Right cardiac atrium (tissue), 5 donors: ENCODE results near the gene RNU1-1. TPM values are rescaled to one million over a fixed set of nuclear protein-coding genes. Genes with fewer than 3 reads are reported as not detected.
"Not testable (repeated sequence)": the region's sequence is repeated elsewhere in the genome, so short reads cannot be mapped to it uniquely, and the experiment has no call there.

Source experiments
- ATAC-seq, 2 donors: fragments of 200-7000 bp; cut with Tn5 transposase; one replicate each; pipeline versions ENCODE4 v1.8.0 to v1.9.1; 2020; ENCODE audit warnings: moderate library complexity in 2 of 2, mild to moderate bottlenecking in 1 of 2
- DNase-seq, 3 donors: peaks; one replicate each; pipeline ENCODE4 v3.0.0-alpha.2; 2020
- H3K27ac ChIP-seq: one replicate; pipeline ENCODE4 v1.5.1; 2013; ENCODE audit warnings: mild to moderate bottlenecking, low read length, control low read depth, moderate library complexity
- H3K27me3 ChIP-seq: one replicate; pipeline ENCODE4 v1.6.1; 2013; ENCODE audit not compliant: control insufficient read depth, insufficient read depth
- H3K4me1 ChIP-seq: one replicate; pipeline ENCODE4 v1.6.1; 2013; ENCODE audit warnings: low read length; ENCODE audit not compliant: control insufficient read depth, insufficient read depth
- H3K4me3 ChIP-seq: one replicate; pipeline ENCODE4 v1.5.1; 2013; ENCODE audit warnings: low read length, control low read depth
- H3K9me3 ChIP-seq: one replicate; pipeline ENCODE4 v1.6.1; 2013; ENCODE audit warnings: low read length; ENCODE audit not compliant: control insufficient read depth
- WGBS: extraction: QIAGEN DNeasy Blood & Tissue Kit; methylation state at CpG from one replicate; pipeline ENCODE4 v1.1.7; 2013; 5-methylcytosine and 5-hydroxymethylcytosine counted together
- intact Hi-C, 4 donors: fragments of 100-400 bp; cut with DNase I; formaldehyde crosslinking; loops; one replicate each; pipeline versions ENCODE4 v1.11.0 to v1.14.0; 2022 to 2023
- polyA plus RNA-seq: library from polyadenylated mRNA; stranded (reverse); fragments of 200-250 nt; gene quantifications from one replicate; pipeline ENCODE4 v1.2.3, GENCODE V29; 2013
- total RNA-seq, 4 donors: library from RNA; stranded (reverse); fragmentation: NEBNext Ultra II Directional; extraction: Animal tissue kit (Norgen Biotek cat#: 25700); gene quantifications; one replicate each; pipeline ENCODE4 v1.2.1, GENCODE V29; 2021
- donor health status: healthy with polysubstance abuse.
- donor health status: DM: no; HTN: yes; CAD: no.
- donor health status: DM: no; HTN: no; CAD: no.
- donor health status: DM: no; HTN: yes; CAD: no; lungs with severe emphysema.
- donor health status: DM: yes; HTN: yes; CAD: no.

Gene RNU1-1
- total and polyA plus RNA-seq, 5 donors, result 3,675 to 8,578 (median 7,073) TPM; not detected in 1

DNA sequence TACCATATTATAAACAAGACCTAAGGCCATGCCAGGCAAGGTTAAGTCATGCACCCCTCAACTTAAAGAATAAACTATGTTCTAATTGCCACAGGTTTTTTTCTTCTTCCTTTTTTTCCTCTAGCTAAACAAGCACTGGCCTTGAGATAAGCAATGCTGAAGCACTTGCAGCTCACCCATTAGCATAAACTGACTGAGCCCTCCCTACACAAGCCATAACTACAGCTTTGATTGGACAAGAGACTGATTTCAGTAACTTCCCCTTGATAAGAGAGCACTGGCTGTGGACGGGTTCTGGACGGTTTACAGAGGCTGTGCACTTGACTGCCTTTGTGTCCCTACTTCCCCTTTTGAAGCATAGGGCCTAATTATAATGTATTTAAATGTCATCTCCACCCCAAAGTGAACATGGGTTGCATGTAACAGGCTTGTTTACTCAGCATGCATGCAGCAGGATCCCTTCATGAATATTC lies 26.4 kb upstream of the RNU1-1 start:
- H3K4me3 ChIP-seq, H3K27ac ChIP-seq, intact Hi-C loops, H3K9me3 ChIP-seq, DNase-seq, H3K4me1 ChIP-seq, ATAC-seq, H3K27me3 ChIP-seq: not testable (repeated sequence)
- 0% methylated on average over 2 of the region's 2 CpGs for WGBS

DNA sequence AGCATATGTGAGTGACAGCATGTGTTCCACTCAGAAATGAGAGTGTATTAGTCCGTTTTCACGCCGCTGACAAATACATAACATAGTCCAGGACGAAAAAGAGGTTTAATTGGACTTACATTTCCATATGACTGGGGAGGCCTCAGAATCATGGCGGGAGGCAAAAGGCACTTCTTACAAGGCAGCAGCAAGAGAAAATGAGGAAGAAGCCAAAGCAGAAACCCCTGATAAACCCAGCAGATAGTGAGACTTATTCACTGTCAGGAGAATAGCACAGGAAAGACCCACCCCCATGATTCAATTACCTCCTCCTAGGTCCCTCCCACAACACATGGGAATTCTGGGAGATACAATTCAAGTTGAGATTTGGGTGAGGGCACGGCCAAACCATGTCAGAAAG lies 23.4 kb upstream of the RNU1-1 start:
- H3K27ac ChIP-seq, H3K4me1 ChIP-seq, H3K4me3 ChIP-seq, ATAC-seq, H3K27me3 ChIP-seq, H3K9me3 ChIP-seq, DNase-seq, intact Hi-C loops: not testable (repeated sequence)
- 84% methylated on average over 5 of the region's 6 CpGs for WGBS

DNA sequence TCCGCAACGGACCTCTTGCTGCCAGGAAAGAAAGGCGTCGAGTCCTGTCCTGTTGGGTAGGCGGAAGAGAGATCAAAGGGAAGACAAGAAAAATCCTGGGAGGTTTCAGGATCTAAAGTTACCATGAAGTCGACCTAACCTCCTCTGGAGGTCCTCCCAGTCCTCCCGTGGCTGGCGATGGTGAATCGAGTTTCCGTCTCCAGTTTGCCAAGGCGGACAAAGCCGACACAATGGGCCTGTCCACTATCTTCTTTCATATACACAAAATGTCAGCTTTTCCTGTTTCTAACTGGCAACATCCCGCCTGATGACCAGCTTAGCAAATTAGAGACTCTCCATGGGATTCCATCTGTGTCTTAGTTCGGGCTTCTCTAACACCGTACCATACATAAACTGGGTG lies 22.7 kb upstream of the RNU1-1 start:
- H3K27ac ChIP-seq, H3K4me3 ChIP-seq, intact Hi-C loops, H3K4me1 ChIP-seq, ATAC-seq, H3K27me3 ChIP-seq, H3K9me3 ChIP-seq, DNase-seq: not testable (repeated sequence)
- WGBS, result 78% methylated on average over 15 of the region's 15 CpGs

DNA sequence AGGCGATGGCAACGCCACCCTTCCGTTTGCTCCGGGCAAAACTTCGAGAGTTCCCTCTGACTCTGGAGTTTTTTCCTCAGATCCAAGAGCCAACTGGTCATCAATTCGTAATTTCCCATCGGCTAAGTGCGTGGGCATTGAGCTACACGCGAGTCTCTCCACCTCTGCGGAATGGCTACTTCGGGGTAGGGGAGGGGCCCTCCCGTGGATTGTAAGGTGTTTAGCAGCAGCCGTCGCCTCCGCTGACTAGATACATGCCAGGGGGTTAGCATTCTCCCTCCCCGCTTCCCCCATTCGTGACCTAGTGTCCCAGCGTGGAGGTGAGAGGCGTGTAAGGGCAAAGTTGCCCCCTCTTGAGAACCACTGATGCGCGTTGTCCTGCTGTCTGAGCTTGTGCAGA lies 21.8 kb upstream of the RNU1-1 start:
- H3K9me3 ChIP-seq, H3K27ac ChIP-seq, H3K27me3 ChIP-seq, H3K4me1 ChIP-seq, H3K4me3 ChIP-seq, intact Hi-C loops, DNase-seq: not testable (repeated sequence)
- WGBS, result 52% methylated on average over 22 of the region's 22 CpGs
- ATAC-seq, result peak; percentile 42 to 43

DNA sequence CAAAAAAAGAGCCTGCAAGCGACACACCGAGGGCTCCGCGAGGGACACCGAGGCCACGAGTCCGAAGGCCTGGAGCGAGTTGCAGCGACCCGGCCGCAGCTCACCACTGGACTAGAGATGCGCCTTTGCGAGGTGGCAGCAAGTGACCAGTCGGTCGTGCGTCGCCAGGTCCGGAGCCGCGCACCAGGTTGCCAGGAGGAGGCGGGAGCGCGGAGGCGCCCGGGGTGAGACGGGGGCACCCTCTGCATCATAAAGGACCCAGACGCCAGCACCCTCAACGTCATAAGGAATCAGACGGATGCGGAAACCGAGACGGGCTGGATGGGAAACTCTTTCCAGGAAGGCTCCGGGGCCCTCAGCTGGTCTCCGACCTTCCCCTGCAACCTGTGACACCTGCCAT lies 21.4 kb upstream of the RNU1-1 start:
- H3K4me3 ChIP-seq, H3K9me3 ChIP-seq, H3K27me3 ChIP-seq, H3K4me1 ChIP-seq, intact Hi-C loops, H3K27ac ChIP-seq: not testable (repeated sequence)
- ATAC-seq (peak; percentile 14 to 16), DNase-seq (peak in 2 of 3 donors; percentile 25 to 57)
- 16% methylated on average over 34 of the region's 34 CpGs for WGBS

DNA sequence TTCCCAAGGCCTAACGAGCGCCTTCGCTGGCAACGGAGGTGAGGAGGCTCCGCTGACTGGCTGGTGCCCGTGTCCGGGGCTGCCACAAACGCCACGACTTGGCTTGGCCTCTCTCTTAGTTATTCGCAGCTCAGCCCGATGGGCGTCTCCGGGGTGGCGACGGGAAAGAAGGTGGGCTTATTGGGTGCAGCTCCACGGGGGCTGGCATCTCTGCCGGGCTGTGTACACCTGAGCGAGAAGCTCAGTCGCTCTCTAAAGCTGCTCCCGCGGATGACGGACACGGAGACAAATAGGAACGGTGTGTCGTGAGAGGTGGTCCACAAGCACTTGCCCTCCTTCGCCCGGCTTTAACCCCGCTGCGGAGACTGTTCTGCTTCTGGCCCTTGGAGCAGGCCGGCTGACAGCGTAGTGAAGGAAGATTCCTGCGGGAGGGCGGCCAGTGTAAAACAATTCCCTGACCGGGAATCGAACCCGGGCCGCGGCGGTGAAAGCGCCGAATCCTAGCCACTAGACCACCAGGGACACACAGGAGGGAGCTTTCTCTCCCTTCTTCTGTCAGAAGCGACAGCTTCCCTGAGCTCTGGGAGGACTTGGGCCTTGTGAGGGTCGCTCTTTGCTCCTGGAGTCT lies 20.9 kb upstream of the RNU1-1 start:
- H3K4me1 ChIP-seq, H3K27me3 ChIP-seq, H3K4me3 ChIP-seq, H3K9me3 ChIP-seq, intact Hi-C loops, H3K27ac ChIP-seq: not testable (repeated sequence)
- peak; percentile 40 to 83 (median 77) for DNase-seq
- peak; percentile 87 to 88 for ATAC-seq
- 4% methylated on average over 32 of the region's 43 CpGs for WGBS

DNA sequence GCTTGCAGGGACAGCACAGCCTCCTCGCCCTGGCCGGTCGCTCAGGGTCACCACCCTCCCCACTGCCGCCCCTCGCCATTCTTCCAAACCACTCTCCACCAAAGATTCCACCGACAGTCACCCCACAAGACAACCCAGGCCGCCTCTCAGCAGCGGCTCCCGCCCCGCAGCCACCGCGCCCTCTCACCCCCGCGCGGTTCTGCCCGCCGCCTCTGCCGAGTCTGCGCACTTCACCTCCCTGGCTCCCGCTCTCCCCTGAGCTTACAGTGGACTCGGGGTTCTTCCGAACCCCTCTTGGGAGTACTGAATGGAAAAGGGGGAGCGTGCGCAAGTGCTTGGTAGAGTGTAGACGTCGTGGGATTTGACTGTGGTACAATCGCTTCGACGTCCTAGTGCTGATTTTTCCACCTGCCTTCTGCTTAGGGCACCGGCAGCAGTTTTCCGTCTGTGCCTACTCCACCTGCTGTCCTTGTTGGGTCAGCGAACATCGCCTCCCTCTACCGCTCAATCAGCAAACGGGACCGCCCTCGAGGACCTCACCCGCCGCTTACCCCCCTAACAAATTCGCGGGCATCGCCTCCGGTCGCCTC lies 20.2 kb upstream of the RNU1-1 start:
- H3K27ac ChIP-seq, H3K4me1 ChIP-seq, DNase-seq, H3K9me3 ChIP-seq, intact Hi-C loops, H3K27me3 ChIP-seq: not testable (repeated sequence)
- peak overlapping the region; percentile 22 for H3K4me3 ChIP-seq
- 7% methylated on average over 44 of the region's 44 CpGs for WGBS
- peak in 1 of 2 donors; percentile 48 for ATAC-seq

DNA sequence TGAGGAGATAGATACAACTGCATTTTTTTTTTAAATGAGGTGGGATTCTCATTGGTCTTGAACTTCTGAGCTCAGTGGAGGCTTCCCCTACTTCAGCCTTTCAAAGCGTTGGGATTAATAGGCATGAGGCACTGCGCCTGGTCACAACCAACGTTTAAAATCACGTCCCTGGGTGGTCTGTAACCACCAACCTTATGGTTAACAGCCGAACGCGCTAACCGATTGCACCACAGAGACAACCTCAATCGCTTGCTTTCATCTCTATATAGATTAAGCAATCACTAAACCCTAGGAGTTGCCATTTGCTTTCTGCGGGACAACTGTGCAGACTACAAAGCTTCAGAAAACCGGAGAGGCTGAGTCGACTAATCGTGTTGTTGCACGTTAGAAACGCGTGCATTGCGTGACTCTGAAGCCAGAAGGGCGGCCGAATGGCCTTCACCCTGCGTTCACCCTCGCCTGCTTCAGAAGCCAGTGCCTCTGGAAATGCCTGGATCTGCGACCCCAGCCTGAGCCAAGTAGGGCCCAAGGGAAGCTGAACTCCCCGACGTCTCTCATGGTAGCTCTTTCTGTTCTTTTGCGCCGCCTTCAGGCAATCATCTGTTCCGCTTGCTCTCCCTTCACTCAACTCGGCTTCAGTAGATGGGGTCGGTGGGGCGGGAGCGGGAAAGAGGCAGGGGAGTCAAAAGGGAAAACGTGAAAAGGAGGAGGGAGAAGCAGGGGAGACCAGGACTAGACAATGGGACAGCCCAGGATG lies 18.3 kb upstream of the RNU1-1 start:
- H3K27me3 ChIP-seq, H3K4me3 ChIP-seq, H3K4me1 ChIP-seq, H3K27ac ChIP-seq, intact Hi-C loops, ATAC-seq, H3K9me3 ChIP-seq: not testable (repeated sequence)
- DNase-seq, result peak in 2 of 3 donors; percentile 19 to 67
- 26% methylated on average over 28 of the region's 32 CpGs for WGBS

DNA sequence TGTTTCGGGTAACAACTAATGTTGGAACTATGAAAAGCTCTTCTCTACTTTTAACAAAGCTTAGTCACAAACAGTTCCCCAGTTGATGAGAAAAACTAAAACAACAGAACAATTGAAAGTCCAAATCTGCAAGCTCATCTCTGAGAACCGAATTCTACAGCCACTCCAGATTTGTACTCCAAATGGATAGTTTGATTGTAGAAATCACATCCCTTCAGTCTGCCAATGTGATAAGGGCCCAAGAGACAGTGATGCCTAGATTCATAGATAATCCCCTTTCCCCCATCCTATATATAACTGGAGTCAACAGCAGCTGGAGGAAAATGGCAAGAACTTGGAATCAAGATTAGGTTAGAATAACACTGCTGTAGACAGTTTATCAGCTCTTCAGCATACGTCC lies 14.3 kb upstream of the RNU1-1 start:
- intact Hi-C loops, H3K9me3 ChIP-seq, DNase-seq, H3K4me3 ChIP-seq, ATAC-seq, H3K27me3 ChIP-seq, H3K4me1 ChIP-seq, H3K27ac ChIP-seq: not testable (repeated sequence)
- WGBS, result 68% methylated on average over 3 of the region's 3 CpGs

DNA sequence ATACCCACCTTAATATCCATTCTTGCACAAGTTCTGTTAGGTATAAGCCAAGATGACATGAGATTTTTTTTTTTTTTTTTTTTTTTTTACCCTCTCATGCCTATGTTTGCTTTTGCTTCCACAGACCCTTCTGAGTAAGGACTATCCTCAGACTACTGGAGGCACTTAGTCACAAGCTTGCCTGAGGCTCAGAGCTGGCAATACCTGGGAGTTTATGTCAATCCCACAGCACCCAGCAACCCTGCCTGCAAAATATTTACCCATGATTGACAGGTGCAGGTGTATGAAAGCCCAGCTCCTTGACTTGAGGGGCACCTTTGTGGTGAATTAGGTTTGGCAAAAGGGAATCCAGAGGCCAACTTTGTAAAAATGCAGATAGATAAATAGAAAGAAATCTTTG lies 11.7 kb upstream of the RNU1-1 start:
- H3K27me3 ChIP-seq, intact Hi-C loops, ATAC-seq, DNase-seq, H3K4me1 ChIP-seq, H3K27ac ChIP-seq, H3K9me3 ChIP-seq, H3K4me3 ChIP-seq: not testable (repeated sequence)

DNA sequence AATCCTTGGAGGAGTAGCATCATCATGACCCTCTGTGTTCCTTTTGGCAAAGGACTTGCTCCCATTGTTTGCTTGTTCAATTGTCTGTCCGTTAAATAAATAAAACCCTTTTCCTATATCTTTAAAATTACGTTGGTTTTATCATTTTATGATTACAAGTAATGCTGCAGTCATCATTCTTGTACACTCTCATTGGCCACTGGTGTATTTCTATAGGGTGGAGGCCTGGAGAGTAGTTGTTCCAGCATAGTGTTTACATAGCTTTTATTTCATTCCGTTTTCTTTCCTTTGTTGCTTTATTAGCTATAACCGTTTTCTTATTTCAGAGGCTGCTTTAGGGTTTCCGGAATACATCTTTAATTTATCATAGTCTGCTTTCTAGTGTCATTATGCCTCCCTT lies 7.6 kb upstream of the RNU1-1 start:
- ATAC-seq, H3K27me3 ChIP-seq, H3K9me3 ChIP-seq, H3K4me3 ChIP-seq, H3K27ac ChIP-seq, H3K4me1 ChIP-seq, intact Hi-C loops, DNase-seq: not testable (repeated sequence)
- WGBS, result 70% methylated on average over 5 of the region's 5 CpGs
